Transverse colon (tissue), 3 donors: Measurements from ENCODE around the gene ZNF185.

ENCODE experiments used
- CTCF ChIP-seq, 5 experiments: fragments of 200-600 bp in 3 of 5; fragments of 450-650 bp in 2 of 5; sonication (generic) in 3 of 5; IDR thresholded peaks; 1 replicate in 2 of 5; 2 replicates in 3 of 5; pipeline ENCODE4 v1.5.1; 2016 to 2017; ENCODE audit warnings: antibody characterized with exemption in 5 of 5, inconsistent platforms in 3 of 5, mild to moderate bottlenecking in 2 of 5, moderate library complexity in 1 of 5
- EP300 ChIP-seq: sonication (generic); formaldehyde crosslinking; IDR thresholded peaks from one replicate; pipeline ENCODE4 v1.6.1; 2017; ENCODE audit warnings: antibody characterized with exemption, low read depth
- POLR2A ChIP-seq: fragments of 450-650 bp; IDR thresholded peaks from one replicate; pipeline ENCODE4 v1.6.1; 2016; ENCODE audit warnings: antibody characterized with exemption, mild to moderate bottlenecking, moderate library complexity

- TF ChIP-seq CTCF (IDR thresholded peaks at IDR 0.05) (no peak), POLR2A (no peak), EP300 (no peak)
Observed at GRCh38 chrX:152878976-152879755, 18.7 kb upstream of the ZNF185 start.
